IPS-18a (cell line): Measurements from ENCODE around the gene BORCS5.
A peak's percentile ranks its signal among the peaks of the same experiment; 100 is the strongest.

Experiments used
- H3K27ac ChIP-seq: one replicate; pipeline ENCODE4 v1.5.1; 2013; ENCODE audit warnings: low read length
- H3K27me3 ChIP-seq: one replicate; pipeline ENCODE4 v1.6.1; 2013; ENCODE audit warnings: mild to moderate bottlenecking, low read length; ENCODE audit not compliant: control insufficient read depth, insufficient read depth
- H3K36me3 ChIP-seq: one replicate; pipeline ENCODE4 v1.6.1; 2013; ENCODE audit warnings: low read depth, low read length; ENCODE audit not compliant: control insufficient read depth
- H3K4me1 ChIP-seq: one replicate; pipeline ENCODE4 v1.6.1; 2013; ENCODE audit warnings: low read depth, low read length; ENCODE audit not compliant: control insufficient read depth
- H3K4me3 ChIP-seq: one replicate; pipeline ENCODE4 v1.5.1; 2013; ENCODE audit warnings: low read length
- H3K9ac ChIP-seq: one replicate; pipeline ENCODE4 v1.6.1; 2013; ENCODE audit warnings: mild to moderate bottlenecking, low read length, moderate library complexity
- H3K9me3 ChIP-seq: one replicate; pipeline ENCODE4 v1.6.1; 2013; ENCODE audit warnings: low read depth, low read length; ENCODE audit not compliant: control insufficient read depth

Gene BORCS5

GRCh38 chr12:12357719-12358461 is 1.0 kb downstream of the BORCS5 start:
- peak overlapping the region; percentile 86 for H3K4me3 ChIP-seq
- no peaks in the 10 kb centered on the region for H3K27me3 ChIP-seq
- no peaks in the 10 kb centered on the region for H3K9me3 ChIP-seq
- peak overlapping the region; percentile 8 for H3K27ac ChIP-seq
- H3K36me3 ChIP-seq: no peaks in the 10 kb centered on the region
- peaks cover 6% of the 10 kb centered on the region for H3K4me1 ChIP-seq
- peak overlapping the region; percentile 69 for H3K9ac ChIP-seq

GRCh38 chr12:12358528-12358927 is 1.6 kb downstream of the BORCS5 start:
- H3K27ac ChIP-seq: no peak overlapping the region
- no peak overlapping the region for H3K9ac ChIP-seq
- no peak overlapping the region for H3K4me3 ChIP-seq
- no peaks in the 10 kb centered on the region for H3K9me3 ChIP-seq
- H3K27me3 ChIP-seq: no peaks in the 10 kb centered on the region
- no peaks in the 10 kb centered on the region for H3K36me3 ChIP-seq
- H3K4me1 ChIP-seq: peaks cover 6% of the 10 kb centered on the region

- H3K27me3 ChIP-seq: no peaks in the 10 kb centered on the region
- H3K4me1 ChIP-seq: no peaks in the 10 kb centered on the region
- H3K4me3 ChIP-seq: no peak overlapping the region
- no peaks in the 10 kb centered on the region for H3K36me3 ChIP-seq
- no peaks in the 10 kb centered on the region for H3K9me3 ChIP-seq
- H3K27ac ChIP-seq: no peak overlapping the region
- no peak overlapping the region for H3K9ac ChIP-seq
Measured at GRCh38 chr12:12364787-12365445, 8.0 kb downstream of the BORCS5 start.

- Histone ChIP-seq H3K36me3 (no peaks in the 10 kb centered on the region), H3K27ac (no peak overlapping the region), H3K27me3 (no peaks in the 10 kb centered on the region), H3K9ac (no peak overlapping the region), H3K4me1 (no peaks in the 10 kb centered on the region), H3K9me3 (no peaks in the 10 kb centered on the region), H3K4me3 (no peak overlapping the region)
Measured at GRCh38 chr12:12365446-12365802, 8.5 kb downstream of the BORCS5 start.

GRCh38 chr12:12365931-12366431 is 9.1 kb downstream of the BORCS5 start:
- Histone ChIP-seq H3K4me1 (no peaks in the 10 kb centered on the region), H3K9ac (no peak overlapping the region), H3K36me3 (no peaks in the 10 kb centered on the region), H3K9me3 (no peaks in the 10 kb centered on the region), H3K27me3 (no peaks in the 10 kb centered on the region), H3K27ac (no peak overlapping the region), H3K4me3 (no peak overlapping the region)

- Histone ChIP-seq H3K9ac (no peak overlapping the region), H3K4me1 (no peaks in the 10 kb centered on the region), H3K4me3 (no peak overlapping the region), H3K27ac (no peak overlapping the region), H3K27me3 (no peaks in the 10 kb centered on the region), H3K36me3 (no peaks in the 10 kb centered on the region), H3K9me3 (no peaks in the 10 kb centered on the region)
Measured at GRCh38 chr12:12366701-12367481, 10.0 kb downstream of the BORCS5 start.

- Histone ChIP-seq H3K27me3 (no peaks in the 10 kb centered on the region), H3K9ac (no peak overlapping the region), H3K4me1 (no peaks in the 10 kb centered on the region), H3K9me3 (no peaks in the 10 kb centered on the region), H3K27ac (no peak overlapping the region), H3K36me3 (no peaks in the 10 kb centered on the region), H3K4me3 (no peak overlapping the region)
Measured at GRCh38 chr12:12367482-12367998, 10.7 kb downstream of the BORCS5 start.

GRCh38 chr12:12372946-12373722 is 16.3 kb downstream of the BORCS5 start:
- Histone ChIP-seq H3K9ac (no peak overlapping the region), H3K27ac (no peak overlapping the region)

GRCh38 chr12:12376646-12377448 is 20.0 kb downstream of the BORCS5 start:
- H3K27ac ChIP-seq: no peak overlapping the region

More at GRCh38 chr12:12372946-12373722, 16.3 kb downstream of the BORCS5 start:
- Histone ChIP-seq H3K27me3 (no peaks in the 10 kb centered on the region), H3K9me3 (no peaks in the 10 kb centered on the region), H3K36me3 (no peaks in the 10 kb centered on the region), H3K4me3 (no peak overlapping the region), H3K4me1 (peaks cover 3% of the 10 kb centered on the region)

GRCh38 chr12:12378616-12379015 is 21.7 kb downstream of the BORCS5 start:
- no peak overlapping the region for H3K4me3 ChIP-seq
- peaks cover 11% of the 10 kb centered on the region for H3K4me1 ChIP-seq
- no peaks in the 10 kb centered on the region for H3K36me3 ChIP-seq
- no peak overlapping the region for H3K27ac ChIP-seq
- H3K27me3 ChIP-seq: no peaks in the 10 kb centered on the region
- H3K9ac ChIP-seq: no peak overlapping the region
- H3K9me3 ChIP-seq: no peaks in the 10 kb centered on the region

More at GRCh38 chr12:12376646-12377448, 20.0 kb downstream of the BORCS5 start:
- Histone ChIP-seq H3K9me3 (no peaks in the 10 kb centered on the region), H3K36me3 (no peaks in the 10 kb centered on the region), H3K4me3 (no peak overlapping the region), H3K27me3 (no peaks in the 10 kb centered on the region), H3K9ac (no peak overlapping the region), H3K4me1 (peaks cover 3% of the 10 kb centered on the region)
